ENCODE data around the gene GRM5. TPM values are rescaled to one million over a fixed set of nuclear protein-coding genes. Genes with fewer than 3 reads are reported as not detected.
A peak's percentile ranks its signal among the peaks of the same experiment; 100 is the strongest.
"Not testable (repeated sequence)": the region's sequence is repeated elsewhere in the genome, so short reads cannot be mapped to it uniquely, and the experiment has no call there.

Gene GRM5
- total RNA-seq, 1 experiment from 2014 or later: 0.04 TPM

DNA sequence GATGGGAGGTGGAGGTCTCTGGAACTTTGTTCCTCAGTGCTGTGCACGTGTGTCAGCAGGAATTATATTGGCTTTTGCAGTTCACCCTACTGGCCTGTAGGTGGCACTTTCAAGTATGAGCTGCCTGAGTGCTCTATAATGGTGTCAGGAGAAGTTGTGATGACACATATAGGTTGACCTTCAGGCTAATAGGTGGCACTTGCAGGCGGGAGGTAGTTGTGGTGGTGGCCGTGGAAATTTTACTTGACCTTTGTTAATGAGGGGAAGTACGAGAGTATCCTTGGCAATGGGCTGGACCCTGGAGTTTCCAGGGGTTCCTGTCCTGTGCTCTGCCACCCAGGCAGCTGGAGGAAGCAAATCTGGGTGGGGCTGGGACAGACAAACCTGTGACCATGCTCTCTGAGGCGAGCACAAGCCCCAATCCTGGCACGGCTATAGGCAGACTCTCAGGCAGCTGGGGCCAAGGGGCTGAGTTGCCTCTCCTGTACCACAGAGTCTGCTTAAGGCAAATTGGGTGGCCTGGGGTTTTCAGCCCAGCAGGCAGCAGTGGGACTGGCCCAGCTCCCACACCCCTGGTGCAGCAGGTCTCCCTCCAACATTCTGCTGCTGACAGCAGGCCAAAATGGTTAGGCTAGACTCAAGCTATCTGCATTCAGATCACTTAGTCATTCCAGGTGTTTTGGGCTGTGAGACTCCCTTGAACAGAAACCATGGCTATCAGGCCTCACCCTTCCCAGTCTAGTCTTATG lies 580.7 kb downstream of the GRM5 start:
- H3K36me3 ChIP-seq: no peaks in the 10 kb centered on the region
- H3K27ac ChIP-seq: no peak overlapping the region
- H3K9me3 ChIP-seq (replicated peaks): no peaks in the 10 kb centered on the region
- no peaks in the 10 kb centered on the region for H3K27me3 ChIP-seq
- no peak overlapping the region for H3K4me3 ChIP-seq
- DNase-seq: peak; percentile 22 to 58
- H3K4me1 ChIP-seq: no peaks in the 10 kb centered on the region

DNA sequence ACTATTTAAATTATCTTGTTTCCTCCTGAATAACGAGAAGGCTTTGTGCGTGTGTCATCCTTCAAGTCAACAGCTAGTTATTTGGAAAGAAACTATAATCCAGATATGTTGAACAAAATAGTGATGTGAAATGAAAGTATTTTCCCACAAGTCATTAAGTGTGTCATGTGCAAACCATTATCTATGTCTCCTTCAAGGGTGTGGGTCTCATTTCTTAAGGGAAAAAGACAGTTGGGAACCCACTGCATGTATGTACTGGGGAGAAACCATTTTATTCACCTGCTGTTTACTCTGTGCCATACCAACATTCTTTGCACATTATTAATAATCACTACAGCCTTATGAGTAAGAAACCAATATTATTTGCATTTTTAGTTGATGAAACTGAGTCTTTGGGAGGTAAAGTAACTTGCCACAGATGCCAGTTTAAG lies 582.9 kb downstream of the GRM5 start:
- no peak overlapping the region for H3K27ac ChIP-seq
- H3K36me3 ChIP-seq: no peaks in the 10 kb centered on the region
- H3K4me3 ChIP-seq: no peak overlapping the region
- H3K27me3 ChIP-seq: no peaks in the 10 kb centered on the region
- H3K9me3 ChIP-seq (replicated peaks): no peaks in the 10 kb centered on the region
- no peak for DNase-seq
- H3K4me1 ChIP-seq: no peaks in the 10 kb centered on the region

DNA sequence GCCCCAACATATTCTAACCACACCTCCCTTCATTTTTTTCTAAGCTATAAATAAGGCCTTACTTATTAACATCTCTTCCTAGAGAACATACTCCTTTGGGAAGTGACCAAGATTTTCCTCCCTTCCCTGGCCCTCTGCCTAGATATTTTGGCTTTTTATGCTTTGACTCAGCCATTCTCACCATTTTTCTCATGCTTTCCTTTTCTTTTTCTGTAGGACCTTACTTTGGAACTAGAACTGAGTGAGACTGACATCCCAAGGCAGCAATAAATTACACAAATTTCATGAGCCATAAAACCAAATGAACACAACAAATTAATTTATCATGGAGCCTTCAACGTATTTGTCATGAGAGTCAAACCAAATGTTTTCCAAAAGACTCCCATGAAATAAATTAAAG lies 585.6 kb downstream of the GRM5 start:
- Histone ChIP-seq H3K27ac (no peak overlapping the region), H3K4me3 (no peak overlapping the region), H3K27me3 (no peaks in the 10 kb centered on the region), H3K4me1 (no peaks in the 10 kb centered on the region), H3K9me3 (replicated peaks) (no peaks in the 10 kb centered on the region), H3K36me3 (no peaks in the 10 kb centered on the region)
- DNase-seq: no peak

DNA sequence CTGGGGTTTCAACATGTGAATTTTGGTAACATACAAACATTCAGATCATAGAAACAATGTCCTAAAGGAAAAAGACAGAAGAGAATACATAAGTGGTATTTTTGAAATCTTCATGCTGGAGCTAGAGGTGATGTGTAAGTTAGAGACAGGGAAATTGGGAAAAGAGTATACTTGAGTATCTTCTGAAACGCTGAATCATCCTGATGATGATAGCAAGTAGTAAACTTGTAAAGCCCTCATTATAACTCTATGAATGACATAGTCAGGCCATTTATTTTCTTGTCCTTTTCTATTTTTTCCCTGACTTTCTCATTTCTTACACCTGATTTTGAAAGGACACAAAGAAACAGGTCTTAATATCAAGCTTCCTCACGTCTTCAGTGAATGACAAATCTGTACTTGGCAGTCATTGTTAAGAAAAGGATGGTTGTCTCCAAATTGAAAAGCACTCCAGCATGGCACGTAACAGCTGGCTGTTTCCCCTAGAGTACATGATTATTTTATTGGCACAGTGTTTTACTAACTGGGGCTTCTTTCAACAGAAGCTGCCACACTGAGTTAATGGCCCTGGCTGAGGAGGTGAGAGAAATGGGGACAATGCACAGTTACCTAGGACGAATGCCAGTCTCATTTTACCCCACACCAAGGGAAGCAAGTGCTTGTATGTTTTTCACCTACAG lies 587.5 kb downstream of the GRM5 start:
- Histone ChIP-seq H3K27ac (no peak overlapping the region), H3K4me1 (no peaks in the 10 kb centered on the region), H3K27me3 (no peaks in the 10 kb centered on the region), H3K36me3 (no peaks in the 10 kb centered on the region), H3K4me3 (no peak overlapping the region), H3K9me3 (replicated peaks) (no peaks in the 10 kb centered on the region)
- no peak for DNase-seq

DNA sequence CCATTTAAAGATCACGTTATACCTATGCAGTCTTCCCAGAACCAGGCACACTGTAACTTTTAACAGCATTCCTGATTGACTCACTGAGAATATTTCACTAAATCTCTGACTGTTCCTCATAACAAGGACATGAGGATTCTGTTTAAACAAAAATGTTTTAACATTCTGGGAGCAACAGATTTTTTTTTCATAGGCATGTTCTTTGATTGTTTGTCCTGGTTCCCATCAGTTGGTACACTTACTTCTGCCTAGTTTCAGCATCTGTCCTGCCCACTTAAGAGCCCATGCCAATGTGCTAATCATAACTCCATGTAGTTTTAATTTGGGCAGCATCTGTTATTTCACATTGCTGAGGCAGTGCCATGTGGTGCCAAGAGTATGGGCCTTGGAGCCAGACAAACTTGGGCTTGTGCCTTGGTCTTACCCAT lies 589.8 kb downstream of the GRM5 start:
- Histone ChIP-seq H3K27me3 (no peaks in the 10 kb centered on the region), H3K4me1 (no peaks in the 10 kb centered on the region), H3K27ac (no peak overlapping the region), H3K36me3 (no peaks in the 10 kb centered on the region), H3K4me3 (no peak overlapping the region), H3K9me3 (replicated peaks) (no peaks in the 10 kb centered on the region)
- DNase-seq: no peak

DNA sequence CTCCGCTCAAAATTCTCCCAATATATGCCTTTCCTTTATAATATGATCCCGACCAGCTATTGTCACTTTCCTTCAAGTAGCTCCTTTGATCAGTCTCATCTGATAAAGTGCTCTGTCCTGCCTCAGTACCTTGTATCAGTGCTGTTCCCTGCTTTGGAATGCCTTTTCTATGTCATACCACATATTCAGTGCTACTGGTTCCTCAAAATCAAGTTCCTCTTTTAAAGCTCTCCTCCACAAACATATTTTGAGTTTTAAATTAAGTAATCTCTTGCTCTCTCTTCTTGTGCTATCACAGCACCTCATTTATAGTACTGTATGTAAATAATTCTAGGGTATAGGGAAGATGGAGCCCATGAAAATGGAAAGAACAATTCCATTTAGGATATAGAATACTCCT lies 591.1 kb downstream of the GRM5 start:
- Histone ChIP-seq H3K36me3 (no peaks in the 10 kb centered on the region), H3K4me3 (no peak overlapping the region), H3K27ac (no peak overlapping the region), H3K27me3 (no peaks in the 10 kb centered on the region), H3K4me1 (no peaks in the 10 kb centered on the region), H3K9me3 (replicated peaks) (no peaks in the 10 kb centered on the region)
- DNase-seq: no peak

DNA sequence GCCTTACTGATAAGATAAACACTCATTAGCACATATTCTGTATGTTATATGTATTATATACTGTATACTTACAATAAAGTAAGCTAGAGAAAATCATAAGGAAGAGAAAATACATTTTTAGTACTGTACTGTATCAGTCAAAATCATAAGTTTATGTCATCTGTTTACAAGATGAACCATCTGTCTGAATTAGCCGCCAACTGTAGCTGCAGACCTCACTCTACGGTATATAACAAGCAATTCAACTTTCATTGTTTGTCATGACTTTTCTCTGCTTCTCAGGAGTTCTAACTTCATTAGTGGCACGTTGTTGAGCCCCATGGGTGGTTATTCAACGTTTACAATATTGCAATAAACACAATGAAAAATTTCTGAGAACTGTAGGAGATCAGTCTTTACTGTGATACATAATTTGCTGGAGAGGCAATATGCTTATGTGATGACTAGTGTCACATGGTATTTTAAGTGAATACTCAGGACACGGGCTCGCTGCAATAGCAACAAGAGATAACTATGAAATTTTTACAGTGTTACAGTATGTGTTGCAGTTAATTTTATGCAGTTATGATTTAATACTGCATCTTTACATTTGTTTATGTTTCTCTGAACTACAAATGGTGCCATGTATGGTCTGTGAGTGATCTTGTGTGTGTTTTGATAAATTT lies 596.1 kb downstream of the GRM5 start:
- Histone ChIP-seq H3K9me3 (replicated peaks) (no peaks in the 10 kb centered on the region), H3K4me3 (no peak overlapping the region), H3K4me1 (no peaks in the 10 kb centered on the region), H3K27ac (no peak overlapping the region), H3K27me3 (no peaks in the 10 kb centered on the region), H3K36me3 (no peaks in the 10 kb centered on the region)
- DNase-seq: no peak

DNA sequence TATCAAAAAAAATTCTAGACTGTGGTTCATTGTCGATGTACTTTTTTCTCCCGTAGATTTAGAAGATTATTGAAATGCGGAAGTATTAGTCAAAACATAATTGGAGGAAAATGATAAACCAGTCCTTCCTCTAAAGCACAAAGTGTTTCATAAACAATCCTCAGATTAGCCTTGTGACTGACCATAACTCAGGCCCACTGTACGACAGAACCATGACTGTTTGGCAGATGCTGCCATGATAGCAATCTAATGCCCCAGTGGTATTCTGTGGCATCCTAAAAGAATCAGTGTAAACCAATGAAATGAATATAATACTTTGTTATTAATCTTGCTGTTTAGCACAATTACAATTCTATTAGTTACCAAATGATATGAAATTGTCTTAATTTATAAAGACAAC lies 601.3 kb downstream of the GRM5 start:
- Histone ChIP-seq H3K27ac (no peak overlapping the region), H3K4me3 (no peak overlapping the region), H3K36me3 (no peaks in the 10 kb centered on the region), H3K27me3 (no peaks in the 10 kb centered on the region), H3K4me1 (no peaks in the 10 kb centered on the region), H3K9me3 (replicated peaks) (no peaks in the 10 kb centered on the region)
- DNase-seq: no peak

DNA sequence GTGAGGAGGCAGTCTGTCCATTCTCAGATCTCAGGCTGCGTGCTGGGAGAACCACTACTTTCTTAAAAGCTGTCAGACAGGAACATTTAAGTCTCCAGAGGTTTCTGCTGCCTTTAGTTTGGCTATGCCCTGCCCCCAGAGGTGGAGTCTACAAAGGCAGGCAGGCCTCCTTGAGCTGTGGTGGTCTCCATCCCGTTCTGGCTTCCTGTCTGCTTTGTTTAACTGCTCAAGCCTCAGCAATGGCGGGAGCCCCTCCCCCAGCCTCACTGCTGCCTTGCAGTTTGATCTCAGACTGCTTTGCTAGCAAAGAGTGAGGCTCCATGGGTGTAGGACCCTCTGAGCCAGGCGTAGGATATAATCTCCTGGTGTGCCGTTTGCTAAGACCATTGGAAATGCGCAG lies 602.5 kb downstream of the GRM5 start:
- not testable (repeated sequence) for H3K4me3 ChIP-seq; H3K36me3 ChIP-seq; H3K27me3 ChIP-seq; H3K27ac ChIP-seq; DNase-seq; H3K9me3 ChIP-seq (replicated peaks); H3K4me1 ChIP-seq

DNA sequence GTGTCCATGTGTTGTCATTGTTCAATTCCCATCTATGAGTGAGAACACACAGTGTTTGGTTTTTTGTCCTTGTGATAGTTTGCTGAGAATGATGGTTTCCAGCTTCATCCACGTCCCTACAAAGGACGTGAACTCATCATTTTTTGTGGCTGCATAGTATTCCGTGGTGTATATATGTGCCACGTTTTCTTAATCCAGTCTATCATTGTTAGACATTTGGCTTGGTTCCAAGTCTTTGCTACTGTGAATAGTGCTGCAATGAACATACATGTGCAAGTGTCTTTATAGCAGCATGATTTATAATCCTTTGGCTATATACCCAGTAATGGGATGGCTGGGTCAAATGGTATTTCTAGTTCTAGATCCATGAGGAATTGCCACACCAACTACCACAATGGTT lies 607.7 kb downstream of the GRM5 start:
- not testable (repeated sequence) for H3K27ac ChIP-seq; H3K4me3 ChIP-seq; H3K4me1 ChIP-seq; H3K27me3 ChIP-seq; DNase-seq; H3K36me3 ChIP-seq; H3K9me3 ChIP-seq (replicated peaks)

DNA sequence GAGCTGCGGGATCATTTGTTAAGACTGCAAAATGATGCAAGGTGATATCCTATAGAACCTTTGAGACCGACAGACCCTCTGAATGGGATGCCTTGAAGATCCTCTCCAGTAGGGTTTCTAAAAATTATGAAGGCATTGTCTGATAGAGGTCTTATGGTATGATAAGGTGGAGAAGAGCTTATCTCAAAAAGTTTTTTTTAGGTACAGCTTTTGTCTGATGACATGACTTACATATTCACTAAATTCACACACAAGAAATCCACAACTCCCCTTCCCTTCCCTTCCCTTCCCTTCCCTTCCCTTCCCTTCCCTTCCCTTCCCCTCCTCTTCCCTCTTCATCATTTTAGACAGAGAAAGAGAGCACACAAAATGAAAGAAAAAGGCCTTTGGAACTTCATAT lies 609.8 kb downstream of the GRM5 start:
- Histone ChIP-seq H3K36me3 (no peaks in the 10 kb centered on the region), H3K27ac (no peak overlapping the region), H3K4me3 (no peak overlapping the region), H3K9me3 (replicated peaks) (no peaks in the 10 kb centered on the region), H3K27me3 (no peaks in the 10 kb centered on the region), H3K4me1 (no peaks in the 10 kb centered on the region)
- DNase-seq: no peak

DNA sequence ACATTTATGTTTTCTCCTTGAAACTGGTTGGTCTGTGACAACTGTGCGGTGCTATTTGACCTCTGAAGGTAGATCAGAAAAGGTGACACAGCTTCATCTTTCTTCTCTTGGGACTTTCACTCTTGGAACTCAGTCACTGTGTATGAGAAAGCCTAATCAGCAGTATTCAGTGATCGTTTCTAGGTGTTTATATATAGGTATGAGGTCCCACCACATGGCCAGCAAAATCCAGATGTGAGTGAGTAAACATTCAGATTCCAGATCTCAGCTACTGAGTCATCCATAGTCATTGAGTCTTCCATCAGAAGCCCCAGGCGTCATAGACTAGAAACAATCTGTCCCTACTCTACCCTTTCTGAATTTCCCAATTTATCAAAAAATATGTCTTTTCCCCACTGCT lies 610.9 kb downstream of the GRM5 start:
- no peak overlapping the region for H3K4me3 ChIP-seq
- no peaks in the 10 kb centered on the region for H3K4me1 ChIP-seq
- no peak overlapping the region for H3K27ac ChIP-seq
- no peaks in the 10 kb centered on the region for H3K9me3 ChIP-seq (replicated peaks)
- no peaks in the 10 kb centered on the region for H3K27me3 ChIP-seq
- no peak for DNase-seq
- no peaks in the 10 kb centered on the region for H3K36me3 ChIP-seq

Other genes starting within 250 kb of the GRM5 start
- gene TYR, start 111.9 kb upstream of the GRM5 start, total RNA-seq (2014; rRNA removed; shearing (Covaris generic)): not detected in 2 replicates